Right atrium auricular region (tissue), 2 donors: ENCODE results near the gene TTC9C. TPM values are rescaled to one million over a fixed set of nuclear protein-coding genes. Genes with fewer than 3 reads are reported as not detected.

ENCODE experiments used
- DNase-seq: peaks from one replicate; pipeline ENCODE4 v3.0.0-alpha.2; 2019; ENCODE audit warnings: low spot score
- H3K27ac ChIP-seq, 2 donors: fragments of 200-600 bp; sonication (generic); 1 replicate in 1 of 2; 2 replicates in 1 of 2; pipeline ENCODE4 v1.5.1; 2016 to 2019
- H3K27me3 ChIP-seq, 2 donors: fragments of 200-600 bp; sonication (generic); one replicate each; pipeline versions ENCODE4 v1.5.1 to v1.6.0; 2017 to 2019
- H3K36me3 ChIP-seq: fragments of 200-600 bp; sonication (generic); one replicate; pipeline ENCODE4 v1.5.1; 2016
- H3K4me1 ChIP-seq, 2 donors: fragments of 200-600 bp; sonication (generic); one replicate each; pipeline versions ENCODE4 v1.5.1 to v1.6.0; 2017 to 2019
- H3K4me3 ChIP-seq, 2 donors: fragments of 200-600 bp; sonication (generic); 1 replicate in 1 of 2; 2 replicates in 1 of 2; pipeline ENCODE4 v1.5.1; 2017 to 2019; ENCODE audit warnings: mild to moderate bottlenecking in 1 of 2, moderate library complexity in 1 of 2
- H3K9me3 ChIP-seq, 2 donors: fragments of 200-600 bp; sonication (generic); one replicate each; pipeline ENCODE4 v1.5.1; 2019
- total RNA-seq, 2 donors: library from RNA; depleted of rRNA; stranded (reverse); fragments of >200 nt; gene quantifications; one replicate each; pipeline ENCODE4 v1.1.0, GENCODE V29; 2016
- TF ChIP-seq, protein P1 (sequence below), 2 donors: fragments of 200-600 bp; sonication (generic); IDR thresholded peaks; one replicate each; pipeline ENCODE4 v1.5.1; 2019; ENCODE audit warnings: antibody characterized with exemption in 2 of 2

Gene TTC9C
- total RNA-seq, 2 donors from 2014 or later = 9.6 to 11.4 TPM

DNA sequence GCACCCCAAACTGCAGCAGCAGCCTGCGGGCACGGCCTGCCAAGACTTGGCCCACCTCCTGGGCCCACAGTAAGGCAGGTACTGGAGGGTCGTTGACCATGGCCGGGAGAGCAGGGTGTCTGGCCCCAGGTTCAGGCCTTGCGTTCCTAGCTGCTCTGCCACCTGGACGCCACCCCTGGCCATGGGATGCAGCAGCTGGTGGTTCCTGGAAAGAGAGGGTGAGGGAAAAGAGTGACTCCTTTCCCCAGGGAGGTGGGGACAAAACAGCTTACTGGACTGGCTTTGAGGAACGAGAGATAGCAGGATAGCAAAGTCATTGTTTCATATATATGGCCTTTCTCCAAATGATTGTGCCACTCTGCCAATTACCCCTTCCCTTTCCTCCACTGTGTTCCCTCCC is 22.9 kb upstream of the TTC9C start:
- peaks cover 10% of the 10 kb centered on the region for H3K36me3 ChIP-seq
- H3K9me3 ChIP-seq = no peaks in the 10 kb centered on the region
- DNase-seq = no peak
- TF ChIP-seq, protein P1, sequence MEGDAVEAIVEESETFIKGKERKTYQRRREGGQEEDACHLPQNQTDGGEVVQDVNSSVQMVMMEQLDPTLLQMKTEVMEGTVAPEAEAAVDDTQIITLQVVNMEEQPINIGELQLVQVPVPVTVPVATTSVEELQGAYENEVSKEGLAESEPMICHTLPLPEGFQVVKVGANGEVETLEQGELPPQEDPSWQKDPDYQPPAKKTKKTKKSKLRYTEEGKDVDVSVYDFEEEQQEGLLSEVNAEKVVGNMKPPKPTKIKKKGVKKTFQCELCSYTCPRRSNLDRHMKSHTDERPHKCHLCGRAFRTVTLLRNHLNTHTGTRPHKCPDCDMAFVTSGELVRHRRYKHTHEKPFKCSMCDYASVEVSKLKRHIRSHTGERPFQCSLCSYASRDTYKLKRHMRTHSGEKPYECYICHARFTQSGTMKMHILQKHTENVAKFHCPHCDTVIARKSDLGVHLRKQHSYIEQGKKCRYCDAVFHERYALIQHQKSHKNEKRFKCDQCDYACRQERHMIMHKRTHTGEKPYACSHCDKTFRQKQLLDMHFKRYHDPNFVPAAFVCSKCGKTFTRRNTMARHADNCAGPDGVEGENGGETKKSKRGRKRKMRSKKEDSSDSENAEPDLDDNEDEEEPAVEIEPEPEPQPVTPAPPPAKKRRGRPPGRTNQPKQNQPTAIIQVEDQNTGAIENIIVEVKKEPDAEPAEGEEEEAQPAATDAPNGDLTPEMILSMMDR (IDR thresholded peaks at IDR 0.05) = no peak
- H3K27me3 ChIP-seq = no peaks in the 10 kb centered on the region
- H3K4me3 ChIP-seq = peak overlapping the region; percentile 69 to 84
- peaks cover 0 to 36% of the 10 kb centered on the region in 2 donors for H3K4me1 ChIP-seq
- H3K27ac ChIP-seq = peak overlapping the region; percentile 68 to 96

DNA sequence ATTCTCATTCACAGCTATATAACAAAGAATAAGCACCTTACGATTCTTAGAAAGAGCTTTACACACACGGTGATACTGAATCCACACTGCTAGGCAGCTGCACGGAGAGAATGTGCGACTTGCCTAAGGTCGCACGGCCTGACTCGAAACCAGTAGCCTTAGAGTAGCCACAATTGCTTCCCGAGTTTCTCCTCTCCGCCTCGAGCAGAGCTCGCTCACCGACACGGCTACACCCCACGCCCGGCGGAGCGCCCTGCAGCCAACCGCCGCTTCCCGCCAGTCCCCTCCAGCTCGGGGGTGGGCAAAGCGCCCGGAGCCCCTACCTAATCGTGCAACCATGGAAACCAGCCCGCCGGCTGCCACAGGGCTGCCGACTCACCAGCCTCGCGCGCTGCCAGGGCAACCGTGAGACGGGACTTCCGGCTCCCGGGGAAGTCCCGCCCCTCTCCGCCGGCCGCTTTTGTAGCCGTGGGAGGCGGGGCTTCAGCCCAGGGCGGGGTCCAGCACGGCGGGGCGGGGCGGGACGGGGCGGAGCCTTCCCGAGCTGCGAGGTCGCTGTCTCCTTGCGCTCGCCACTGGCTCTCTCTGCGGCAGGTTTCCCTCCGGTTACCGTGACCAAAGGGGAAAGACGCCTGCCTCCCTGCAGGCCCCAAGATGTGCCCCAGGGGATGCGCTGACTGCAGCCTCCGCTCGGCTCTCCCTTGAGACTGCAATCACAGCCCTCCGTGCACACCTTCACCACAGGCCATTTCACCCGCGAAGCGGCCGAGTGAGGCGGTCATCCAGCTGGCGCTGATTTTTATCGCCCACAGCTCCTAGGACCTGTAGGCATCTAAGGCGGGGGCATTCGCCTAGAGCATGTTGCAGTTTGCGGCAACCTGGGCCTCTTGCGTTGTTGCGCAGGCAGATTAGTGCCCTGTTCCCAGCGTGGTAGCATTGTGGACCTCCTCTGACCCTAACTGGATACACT is 22.1 kb upstream of the TTC9C start:
- Histone ChIP-seq H3K36me3 (peaks cover 14% of the 10 kb centered on the region), H3K4me3 (peak overlapping the region; percentile 69 to 84), H3K27ac (peak overlapping the region; percentile 68 to 96), H3K27me3 (no peaks in the 10 kb centered on the region), H3K4me1 (peaks cover 0 to 38% of the 10 kb centered on the region in 2 donors), H3K9me3 (no peaks in the 10 kb centered on the region)
- peak; percentile 96 for DNase-seq
- TF ChIP-seq, protein P1 (IDR thresholded peaks at IDR 0.05) = no peak

DNA sequence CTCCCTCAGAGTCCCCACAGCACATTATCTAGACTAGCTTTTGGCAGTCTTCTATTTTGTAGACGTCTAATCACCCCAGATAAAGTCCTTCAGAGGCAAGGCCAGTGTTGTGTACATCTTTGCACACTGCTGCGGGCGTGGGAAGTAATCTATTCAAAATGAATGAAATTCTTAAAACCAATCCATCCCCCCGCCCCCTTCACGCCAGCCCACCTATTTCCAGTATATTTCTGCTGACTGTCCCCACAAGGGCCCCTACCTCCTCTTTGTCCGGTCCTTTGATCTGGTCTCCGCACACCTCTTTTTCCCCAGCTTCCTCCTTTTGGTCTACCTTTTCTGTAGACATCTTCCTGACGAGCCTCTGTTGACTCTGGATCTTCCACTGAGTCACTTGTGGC is 21.4 kb upstream of the TTC9C start:
- Histone ChIP-seq H3K4me1 (peaks cover 0 to 38% of the 10 kb centered on the region in 2 donors), H3K36me3 (peaks cover 14% of the 10 kb centered on the region), H3K27ac (peak overlapping the region; percentile 68 to 96), H3K4me3 (peak overlapping the region; percentile 69 to 84), H3K27me3 (no peaks in the 10 kb centered on the region), H3K9me3 (no peaks in the 10 kb centered on the region)
- TF ChIP-seq, protein P1 (IDR thresholded peaks at IDR 0.05) = no peak
- DNase-seq = no peak

DNA sequence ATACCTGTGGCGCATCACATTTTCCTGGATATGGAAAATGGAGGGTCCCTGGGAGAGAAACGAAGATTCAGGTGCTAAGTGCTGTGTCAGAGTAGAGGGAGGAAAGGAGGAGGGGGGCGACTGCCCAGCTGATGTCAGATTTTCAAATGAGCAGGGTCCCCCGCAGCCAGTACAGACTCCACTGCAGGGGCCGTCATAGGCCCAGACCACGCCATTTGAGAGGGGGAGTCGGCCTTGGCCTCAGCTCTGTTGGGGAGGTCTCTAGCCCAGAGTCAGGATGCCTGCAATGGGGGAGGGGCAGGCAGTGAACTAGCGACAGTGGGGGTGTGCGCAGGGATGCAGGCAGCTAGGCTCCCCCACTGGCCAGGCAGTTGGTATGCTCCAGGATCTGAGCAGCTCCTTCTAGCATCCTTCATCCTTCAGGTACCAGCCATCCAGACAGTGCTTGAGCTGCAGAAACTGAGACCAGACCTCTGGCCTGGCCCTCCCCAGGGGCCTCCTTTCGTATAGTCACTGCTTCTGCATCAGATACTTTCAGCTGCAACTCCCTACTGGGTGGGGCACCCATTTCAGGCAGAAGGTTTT is 20.9 kb upstream of the TTC9C start, which contains the start of the genes BSCL2 and GNG3:
BSCL2 (minus strand) TSS at position 148 of the 585 bp plus-strand sequence. CDS start 229 bp downstream, outside the sequence.
GNG3 (plus strand) TSS at position 400 of the 585 bp plus-strand sequence. CDS start 620 bp downstream, outside the sequence.
- DNase-seq = no peak
- H3K9me3 ChIP-seq = no peaks in the 10 kb centered on the region
- no peaks in the 10 kb centered on the region for H3K27me3 ChIP-seq
- peaks cover 0 to 41% of the 10 kb centered on the region in 2 donors for H3K4me1 ChIP-seq
- H3K36me3 ChIP-seq = peaks cover 18% of the 10 kb centered on the region
- TF ChIP-seq, protein P1 (IDR thresholded peaks at IDR 0.05) = no peak
- peak within 1 kb of the TSS; percentile 69 to 84 for H3K4me3 ChIP-seq
- H3K27ac ChIP-seq = peak within 1 kb of the TSS; percentile 93 to 98

DNA sequence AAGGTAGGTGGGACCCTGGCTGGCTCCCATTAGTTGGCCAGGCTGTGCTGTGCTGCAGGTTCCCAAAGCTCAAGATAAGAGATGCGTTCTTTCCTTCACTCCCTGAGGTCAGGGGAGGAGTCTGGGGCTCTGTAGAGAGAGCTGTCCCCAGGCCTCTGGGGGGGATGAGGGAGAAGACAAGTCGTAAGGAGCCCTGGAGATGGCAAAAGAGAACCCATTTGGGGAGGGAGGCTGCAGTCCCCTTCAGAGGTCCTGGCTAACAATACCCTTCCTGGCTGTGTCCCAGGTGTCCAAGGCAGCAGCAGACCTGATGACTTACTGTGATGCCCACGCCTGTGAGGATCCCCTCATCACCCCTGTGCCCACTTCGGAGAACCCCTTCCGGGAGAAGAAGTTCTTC is 19.9 kb upstream of the TTC9C start:
- no peak for DNase-seq
- Histone ChIP-seq H3K9me3 (no peaks in the 10 kb centered on the region), H3K4me3 (peak overlapping the region in 1 of 2 donors; percentile 61), H3K36me3 (peaks cover 18% of the 10 kb centered on the region), H3K4me1 (peaks cover 0 to 51% of the 10 kb centered on the region in 2 donors), H3K27ac (peak overlapping the region; percentile 93 to 98), H3K27me3 (no peaks in the 10 kb centered on the region)
- TF ChIP-seq, protein P1 (IDR thresholded peaks at IDR 0.05) = no peak
